Measurements from ENCODE around the gene PPARD.
"Not testable (repeated sequence)": the region's sequence is repeated elsewhere in the genome, so short reads cannot be mapped to it uniquely, and the experiment has no call there.

PPARD gene

DNA sequence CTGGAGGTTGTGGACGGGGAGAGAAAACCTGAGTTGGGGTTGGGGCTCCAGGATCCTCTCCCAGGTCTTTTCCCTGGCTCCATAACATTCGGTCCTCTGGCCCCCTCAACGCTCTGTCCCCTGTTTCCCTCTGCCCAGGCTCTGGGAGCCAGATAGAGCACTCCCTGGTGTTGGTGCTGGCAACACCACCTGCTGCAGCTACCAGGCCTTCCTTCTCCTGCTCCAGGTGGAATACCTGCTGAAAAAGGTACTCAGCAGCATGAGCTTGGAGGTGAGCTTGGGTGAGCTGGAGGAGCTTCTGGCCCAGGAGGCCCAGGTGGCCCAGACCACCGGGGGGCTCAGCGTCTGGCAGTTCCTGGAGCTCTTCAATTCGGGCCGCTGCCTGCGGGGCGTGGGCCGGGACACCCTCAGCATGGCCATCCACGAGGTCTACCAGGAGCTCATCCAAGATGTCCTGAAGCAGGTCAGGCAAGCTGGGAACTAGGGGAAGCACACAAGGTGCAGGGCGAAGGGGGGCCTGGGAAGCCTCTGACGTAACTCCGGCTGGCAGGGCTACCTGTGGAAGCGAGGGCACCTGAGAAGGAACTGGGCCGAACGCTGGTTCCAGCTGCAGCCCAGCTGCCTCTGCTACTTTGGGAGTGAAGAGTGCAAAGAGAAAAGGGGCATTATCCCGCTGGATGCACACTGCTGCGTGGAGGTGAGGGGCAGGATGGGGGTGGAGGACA, 30.1 kb upstream of the PPARD start:
- in situ Hi-C loops (cut with HindIII; ENCODE audit: low sequenced_read_pairs) = no loop called here

DNA sequence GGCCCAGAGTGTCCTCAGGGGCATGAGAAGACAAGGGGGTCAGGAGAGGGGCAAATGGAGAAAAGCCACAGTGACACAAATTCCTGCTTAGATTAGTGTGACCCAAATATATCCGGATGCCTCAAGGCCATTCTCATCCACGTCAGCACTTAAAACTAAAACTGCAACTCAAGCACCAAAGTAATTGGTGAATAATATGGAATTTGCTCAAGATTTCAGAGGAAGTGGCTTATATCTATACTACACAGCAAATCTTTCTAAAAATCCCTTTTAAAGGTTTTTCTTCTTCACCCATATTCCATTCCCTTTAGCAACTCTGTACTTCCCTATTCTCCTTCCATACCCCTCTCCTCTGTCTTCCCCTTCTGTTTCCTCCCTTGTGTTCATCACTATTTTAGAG, 29.6 kb upstream of the PPARD start:
- in situ Hi-C loops (cut with HindIII; ENCODE audit: low sequenced_read_pairs) = no loop called here

- in situ Hi-C loops (cut with HindIII; ENCODE audit: low sequenced_read_pairs) = no loop called here
Observed at GRCh38 chr6:35317483-35318195, 24.7 kb upstream of the PPARD start.

DNA sequence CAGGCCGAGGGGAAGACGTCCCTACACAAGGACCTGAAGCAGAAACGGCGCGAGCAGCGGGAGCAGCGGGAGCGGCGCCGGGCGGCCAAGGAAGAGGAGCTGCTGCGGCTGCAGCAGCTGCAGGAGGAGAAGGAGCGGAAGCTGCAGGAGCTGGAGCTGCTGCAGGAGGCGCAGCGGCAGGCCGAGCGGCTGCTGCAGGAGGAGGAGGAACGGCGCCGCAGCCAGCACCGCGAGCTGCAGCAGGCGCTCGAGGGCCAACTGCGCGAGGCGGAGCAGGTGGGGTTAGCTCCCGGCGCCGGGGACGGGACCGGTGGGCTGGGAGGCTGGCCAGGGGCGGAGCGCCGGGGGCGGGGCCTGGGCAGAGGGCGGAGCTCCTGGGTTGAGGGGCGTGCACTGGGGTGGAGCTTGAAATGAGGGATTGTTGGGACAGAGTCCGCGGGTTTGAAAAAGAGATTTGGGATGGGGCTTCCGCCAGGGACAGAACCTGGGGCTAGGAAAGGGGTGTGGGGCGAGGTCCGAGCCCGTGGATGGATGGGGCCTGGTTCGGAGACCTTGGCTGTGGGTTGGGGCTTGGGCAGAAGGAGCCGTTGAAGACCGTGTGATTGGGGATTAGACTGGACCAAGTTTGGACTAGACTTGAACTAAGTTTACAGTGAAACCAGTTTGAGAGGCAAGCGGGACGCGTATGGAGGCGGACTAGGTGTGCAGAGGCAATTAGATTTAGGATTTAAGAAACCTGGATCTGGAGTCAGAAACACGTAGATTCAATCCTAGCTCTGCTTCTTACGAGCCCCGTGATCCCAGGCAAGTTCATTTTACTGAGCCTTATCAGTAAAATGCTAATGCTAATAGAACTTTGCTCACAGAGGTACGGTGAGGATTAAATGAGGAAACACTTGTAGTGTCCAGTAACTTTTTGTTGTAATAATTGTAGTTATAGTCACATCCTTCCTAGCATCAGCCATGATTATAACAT, 23.9 kb upstream of the PPARD start:
- in situ Hi-C loops (cut with HindIII; ENCODE audit: low sequenced_read_pairs) = no loop called here

GRCh38 chr6:35319346-35320030, 22.9 kb upstream of the PPARD start:
- in situ Hi-C loops (cut with HindIII; ENCODE audit: low sequenced_read_pairs) = no loop called here

DNA sequence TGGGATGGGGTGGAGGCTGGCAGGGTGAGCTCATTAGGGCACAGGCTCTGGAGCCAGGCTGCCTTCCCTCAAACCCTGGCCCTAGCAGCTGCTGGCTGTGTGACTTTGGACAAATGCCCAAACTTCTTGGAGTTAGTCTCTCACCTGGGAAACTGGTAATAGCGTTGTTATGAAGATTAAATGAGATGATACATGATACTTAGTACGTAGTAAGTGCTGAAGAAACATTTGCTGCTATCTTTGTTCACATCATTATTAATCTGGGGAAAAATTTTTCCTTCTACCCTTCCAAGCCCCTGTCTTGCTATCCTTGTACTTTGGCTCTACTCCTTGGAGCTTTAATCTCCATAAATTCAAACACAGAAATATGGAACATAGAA, 22.3 kb upstream of the PPARD start:
- in situ Hi-C loops (cut with HindIII; ENCODE audit: low sequenced_read_pairs) = no loop called here

- in situ Hi-C loops (cut with HindIII; ENCODE audit: low sequenced_read_pairs) = no loop called here
Observed at GRCh38 chr6:35321091-35321490, 21.3 kb upstream of the PPARD start.

DNA sequence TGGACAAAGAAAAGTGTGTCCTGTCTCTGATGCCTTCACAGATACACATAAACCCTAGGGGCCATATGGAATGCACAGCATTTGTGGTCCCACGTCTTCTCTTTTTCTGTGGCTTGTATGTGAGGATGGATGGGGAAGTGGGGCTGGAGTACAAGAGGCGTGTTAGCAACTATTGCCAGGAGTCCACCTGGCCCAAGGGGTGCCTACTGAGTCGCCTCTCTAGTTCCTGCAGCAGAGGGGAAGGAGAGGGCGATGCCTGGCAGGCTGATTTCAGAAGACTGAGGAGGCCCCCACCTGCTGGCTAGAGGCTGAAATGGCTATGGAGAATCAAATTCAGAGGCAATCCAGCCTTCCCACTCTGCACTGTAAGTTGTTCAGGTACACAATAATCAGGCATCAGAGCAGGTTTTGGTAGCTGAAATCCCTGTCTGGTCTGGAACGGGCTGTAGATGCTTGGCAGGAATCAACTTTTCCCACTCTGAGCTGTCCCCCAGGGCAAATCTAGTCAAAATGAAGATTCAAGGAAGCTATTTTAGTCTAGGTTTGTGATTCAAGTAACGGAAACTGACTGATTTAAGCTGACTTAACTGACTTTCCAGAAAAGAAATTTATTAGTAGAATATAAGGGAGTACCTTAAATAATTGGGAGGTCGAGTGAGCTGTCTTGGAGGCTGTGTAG, 14.9 kb upstream of the PPARD start:
- in situ Hi-C loops (cut with HindIII; ENCODE audit: low sequenced_read_pairs) = no loop called here

DNA sequence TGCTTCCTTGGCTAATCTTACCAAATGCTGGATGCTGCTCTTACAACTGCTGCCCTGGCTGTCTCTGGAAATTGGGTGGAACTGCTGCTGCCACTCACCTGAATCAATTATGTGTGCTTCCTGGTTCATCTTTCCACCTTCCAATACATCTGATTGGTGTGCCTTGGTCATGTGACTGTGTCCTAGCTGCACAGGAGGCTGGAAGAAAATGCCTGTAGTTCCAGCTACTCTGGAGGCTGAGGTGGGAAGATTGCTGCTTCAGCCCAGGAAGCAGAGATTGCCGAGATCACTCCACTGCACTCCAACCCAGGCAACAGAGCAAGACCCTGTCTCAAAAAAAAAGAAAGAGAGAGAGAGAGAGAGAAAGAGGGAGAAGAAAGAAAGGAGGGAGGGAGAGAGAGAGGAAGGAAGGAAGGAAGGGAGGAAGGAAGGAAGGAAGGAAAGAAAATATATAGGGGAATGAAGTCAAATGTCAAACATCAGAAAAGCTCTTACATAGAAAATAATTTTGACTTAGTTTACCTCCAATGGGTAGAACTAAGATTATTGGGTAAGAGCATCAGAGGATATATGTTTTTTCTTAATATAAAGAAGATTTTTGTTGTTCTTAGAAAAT, 14.1 kb upstream of the PPARD start:
- in situ Hi-C loops (cut with HindIII; ENCODE audit: low sequenced_read_pairs) = no loop called here

DNA sequence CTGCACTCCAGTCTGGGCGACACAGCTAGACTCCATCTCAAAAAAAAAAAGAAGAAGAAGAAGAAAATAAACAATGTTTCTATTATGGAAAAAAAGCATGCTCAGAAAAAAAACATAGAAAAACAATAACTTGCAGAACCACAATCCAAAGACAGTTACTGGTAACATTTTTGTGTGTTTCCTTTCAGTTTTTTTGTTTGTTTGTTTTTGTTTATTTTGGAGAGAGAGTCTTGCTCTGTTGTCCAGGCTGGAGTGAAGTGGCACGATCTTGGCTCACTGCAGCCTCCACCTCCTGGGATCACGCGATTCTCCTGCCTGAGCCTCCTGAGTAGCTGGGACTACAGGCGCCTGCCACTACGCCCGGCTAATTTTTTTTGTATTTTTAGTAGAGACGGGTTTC, 13.4 kb upstream of the PPARD start:
- in situ Hi-C loops (cut with HindIII; ENCODE audit: low sequenced_read_pairs) = not testable (repeated sequence)

- in situ Hi-C loops (cut with HindIII; ENCODE audit: low sequenced_read_pairs) = no loop called here
Observed at GRCh38 chr6:35330541-35331119, 11.7 kb upstream of the PPARD start.

- in situ Hi-C loops (cut with HindIII; ENCODE audit: low sequenced_read_pairs) = not testable (repeated sequence)
Observed at GRCh38 chr6:35332074-35332887, 10.1 kb upstream of the PPARD start.

DNA sequence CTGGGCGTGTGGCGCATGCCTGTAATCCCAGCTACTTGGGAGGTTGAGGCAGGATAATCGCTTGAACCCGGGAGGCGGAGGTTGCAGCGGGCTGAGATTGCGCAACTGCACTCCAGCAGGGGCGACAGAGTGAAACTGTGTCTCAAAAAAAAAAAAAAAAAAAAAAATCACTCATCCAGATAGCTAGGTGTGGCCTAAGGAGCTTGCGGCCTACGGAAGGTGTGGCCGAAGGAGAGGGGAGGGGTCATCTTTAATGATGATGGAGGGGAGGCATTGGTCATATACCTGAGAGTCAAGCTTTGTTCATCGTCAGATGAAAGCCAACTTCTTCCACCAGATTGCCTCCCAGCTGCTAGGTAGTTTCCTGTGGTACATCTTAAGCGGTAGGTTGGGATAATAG, 801 bp upstream of the PPARD start:
- in situ Hi-C loops (cut with HindIII; ENCODE audit: low sequenced_read_pairs) = no loop called here

GRCh38 chr6:35343092-35343834, 905 bp downstream of the PPARD start:
- in situ Hi-C loops (cut with HindIII; ENCODE audit: low sequenced_read_pairs) = no loop called here

GRCh38 chr6:35343835-35344550, 1.6 kb downstream of the PPARD start:
- in situ Hi-C loops (cut with HindIII; ENCODE audit: low sequenced_read_pairs) = no loop called here

DNA sequence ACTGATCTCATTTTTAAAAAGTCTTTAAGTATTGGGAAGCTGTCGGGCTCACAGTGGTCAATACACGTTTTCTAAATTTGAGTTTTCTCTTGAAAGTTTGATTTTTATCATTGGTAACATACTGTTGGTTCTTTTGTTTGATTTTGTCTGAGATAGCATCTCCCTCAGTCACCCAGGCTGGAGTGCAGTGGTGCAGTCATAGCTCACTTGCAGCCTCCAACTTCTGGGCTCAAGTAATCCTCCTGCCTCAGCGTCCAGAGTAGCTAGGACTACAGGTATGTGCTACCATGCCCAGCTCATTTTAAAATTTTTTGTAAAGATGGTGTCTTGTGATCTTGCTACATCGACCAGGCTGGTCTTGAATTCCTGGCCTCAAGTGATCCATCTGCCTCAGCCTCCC, 9.1 kb downstream of the PPARD start:
- in situ Hi-C loops (cut with HindIII; ENCODE audit: low sequenced_read_pairs) = no loop called here

- in situ Hi-C loops (cut with HindIII; ENCODE audit: low sequenced_read_pairs) = no loop called here
Observed at GRCh38 chr6:35352735-35353134, 10.4 kb downstream of the PPARD start.

Data from DLD1 (cell line).